Measurements from ENCODE around the gene HMGN1.

HMGN1 gene

GRCh38 chr21:39317134-39318090, 31.5 kb downstream of the HMGN1 start:
- DNase-seq (ENCODE audit: low read depth, low spot score) = no peak
- no CpG with 5 or more reads among the region's 11 CpGs for WGBS (ENCODE audit: insufficient coverage, insufficient read length)
- no peaks in the 10 kb centered on the region for H3K36me3 ChIP-seq (ENCODE audit: control insufficient read depth, insufficient read depth, low read length)
- no peak overlapping the region for H3K4me3 ChIP-seq (ENCODE audit: low read length)
- H3K27ac ChIP-seq (ENCODE audit: low read length) = no peak overlapping the region
- no peaks in the 10 kb centered on the region for H3K9me3 ChIP-seq (ENCODE audit: control insufficient read depth, insufficient read depth, low read length)
- no peaks in the 10 kb centered on the region for H3K27me3 ChIP-seq (ENCODE audit: control insufficient read depth, insufficient read depth, low read length)
- H3K4me1 ChIP-seq (ENCODE audit: control insufficient read depth, insufficient read depth, low read length) = peaks cover 2% of the 10 kb centered on the region

- no CpG with 5 or more reads among the region's 6 CpGs for WGBS (ENCODE audit: insufficient coverage, insufficient read length)
- Histone ChIP-seq H3K36me3 (ENCODE audit: control insufficient read depth, insufficient read depth, low read length) (no peaks in the 10 kb centered on the region), H3K4me3 (ENCODE audit: low read length) (no peak overlapping the region), H3K27me3 (ENCODE audit: control insufficient read depth, insufficient read depth, low read length) (no peaks in the 10 kb centered on the region), H3K27ac (ENCODE audit: low read length) (no peak overlapping the region), H3K9me3 (ENCODE audit: control insufficient read depth, insufficient read depth, low read length) (no peaks in the 10 kb centered on the region), H3K4me1 (ENCODE audit: control insufficient read depth, insufficient read depth, low read length) (peaks cover 2% of the 10 kb centered on the region)
- no peak for DNase-seq (ENCODE audit: low read depth, low spot score)
Measured at GRCh38 chr21:39316729-39317128, 32.2 kb downstream of the HMGN1 start.

- Histone ChIP-seq H3K36me3 (ENCODE audit: control insufficient read depth, insufficient read depth, low read length) (no peaks in the 10 kb centered on the region), H3K27me3 (ENCODE audit: control insufficient read depth, insufficient read depth, low read length) (no peaks in the 10 kb centered on the region), H3K27ac (ENCODE audit: low read length) (no peak overlapping the region), H3K9me3 (ENCODE audit: control insufficient read depth, insufficient read depth, low read length) (no peaks in the 10 kb centered on the region), H3K4me3 (ENCODE audit: low read length) (no peak overlapping the region), H3K4me1 (ENCODE audit: control insufficient read depth, insufficient read depth, low read length) (peaks cover 2% of the 10 kb centered on the region; the same call in 1 of the 2 replicates)
- no peak for DNase-seq (ENCODE audit: low read depth, low spot score)
- WGBS (ENCODE audit: insufficient coverage, insufficient read length) = no CpG with 5 or more reads among the region's 9 CpGs
Measured at GRCh38 chr21:39315603-39316445, 33.1 kb downstream of the HMGN1 start.

- Histone ChIP-seq H3K4me1 (ENCODE audit: control insufficient read depth, insufficient read depth, low read length) (peaks cover 2% of the 10 kb centered on the region; the same call in 1 of the 2 replicates), H3K27ac (ENCODE audit: low read length) (no peak overlapping the region), H3K36me3 (ENCODE audit: control insufficient read depth, insufficient read depth, low read length) (no peaks in the 10 kb centered on the region), H3K9me3 (ENCODE audit: control insufficient read depth, insufficient read depth, low read length) (no peaks in the 10 kb centered on the region), H3K27me3 (ENCODE audit: control insufficient read depth, insufficient read depth, low read length) (no peaks in the 10 kb centered on the region), H3K4me3 (ENCODE audit: low read length) (peak overlapping the region; percentile 88)
- DNase-seq (ENCODE audit: low read depth, low spot score) = peak; percentile 25
- no CpG with 5 or more reads among the region's 43 CpGs for whole genome bisulfite sequencing (ENCODE audit: insufficient coverage, insufficient read length)
Measured at GRCh38 chr21:39314143-39315027, 34.5 kb downstream of the HMGN1 start.

DNA sequence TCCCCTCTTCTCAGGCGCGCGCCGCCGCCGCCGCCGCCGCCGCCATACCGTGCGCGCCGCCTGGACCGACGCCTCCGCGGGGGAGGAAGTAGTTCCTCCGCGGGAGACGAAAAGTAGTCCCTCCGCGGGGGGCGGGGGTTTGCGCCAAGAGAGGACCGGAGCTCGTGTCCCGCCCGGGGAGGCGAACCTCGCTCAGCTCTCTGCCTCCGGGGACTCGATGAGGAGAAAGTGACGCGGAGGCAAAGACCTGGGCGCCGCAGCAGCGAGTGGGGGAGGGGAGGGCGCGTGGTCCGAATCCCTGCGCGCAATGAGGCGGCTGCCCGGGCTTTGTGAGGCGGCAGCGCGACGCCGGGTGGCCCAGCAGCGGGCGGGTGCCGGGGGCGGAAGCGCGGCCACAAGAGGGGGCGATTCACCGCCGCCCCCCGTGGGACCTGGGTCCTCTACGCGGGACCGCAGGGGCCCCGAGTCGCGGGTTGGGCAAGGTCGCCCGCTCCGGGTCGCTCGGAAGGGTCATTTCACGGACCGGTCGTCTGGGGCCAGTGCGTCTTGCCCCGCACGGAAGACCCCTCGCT, 35.2 kb downstream of the HMGN1 start, which contains the start of gene BRWD1:
BRWD1 (minus strand) TSS at position 62 of the 572 bp plus-strand sequence. CDS start 141 bp downstream, outside the sequence.
- peaks cover 2% of the 10 kb centered on the region; the same call in 1 of the 2 replicates for H3K4me1 ChIP-seq (ENCODE audit: control insufficient read depth, insufficient read depth, low read length)
- H3K36me3 ChIP-seq (ENCODE audit: control insufficient read depth, insufficient read depth, low read length) = no peaks in the 10 kb centered on the region
- H3K9me3 ChIP-seq (ENCODE audit: control insufficient read depth, insufficient read depth, low read length) = no peaks in the 10 kb centered on the region
- H3K4me3 ChIP-seq (ENCODE audit: low read length) = peak within 1 kb of the TSS; percentile 88
- H3K27ac ChIP-seq (ENCODE audit: low read length) = no peak within 1 kb of the TSS
- no CpG with 5 or more reads among the region's 78 CpGs for WGBS (ENCODE audit: insufficient coverage, insufficient read length)
- H3K27me3 ChIP-seq (ENCODE audit: control insufficient read depth, insufficient read depth, low read length) = no peaks in the 10 kb centered on the region
- DNase-seq (ENCODE audit: low read depth, low spot score) = peak; percentile 27

DNA sequence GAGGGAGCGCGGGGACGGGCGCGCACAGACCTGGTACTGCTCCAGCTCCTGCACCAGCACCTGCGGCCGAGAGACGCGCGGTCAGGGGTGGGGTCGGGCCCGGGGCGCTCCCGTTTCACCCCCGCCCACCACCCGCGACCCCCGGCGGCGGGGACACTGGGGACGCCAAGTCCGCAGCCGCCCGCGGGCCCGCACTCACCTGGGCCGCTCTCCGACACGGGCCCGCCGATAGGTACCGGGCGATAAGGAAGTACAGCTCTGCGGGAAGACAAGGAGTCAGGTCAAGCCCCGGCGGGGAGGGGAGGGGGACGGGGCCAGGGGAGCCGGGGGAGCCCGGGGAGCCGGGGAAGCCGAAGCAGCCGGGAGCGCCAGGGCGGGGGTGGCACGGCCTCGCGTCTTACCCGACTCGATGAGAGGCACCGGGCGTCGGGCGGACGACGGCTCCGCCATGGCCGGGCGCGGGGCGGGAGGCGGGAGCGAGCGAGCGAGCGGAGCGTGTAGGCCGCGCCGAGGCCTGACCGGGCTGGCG, 35.8 kb downstream of the HMGN1 start:
- Histone ChIP-seq H3K27me3 (ENCODE audit: control insufficient read depth, insufficient read depth, low read length) (no peaks in the 10 kb centered on the region), H3K9me3 (ENCODE audit: control insufficient read depth, insufficient read depth, low read length) (no peaks in the 10 kb centered on the region), H3K4me3 (ENCODE audit: low read length) (peak overlapping the region; percentile 88), H3K27ac (ENCODE audit: low read length) (no peak overlapping the region), H3K4me1 (ENCODE audit: control insufficient read depth, insufficient read depth, low read length) (peaks cover 2% of the 10 kb centered on the region; the same call in 1 of the 2 replicates), H3K36me3 (ENCODE audit: control insufficient read depth, insufficient read depth, low read length) (no peaks in the 10 kb centered on the region)
- no CpG with 5 or more reads among the region's 71 CpGs for WGBS (ENCODE audit: insufficient coverage, insufficient read length)
- no peak for DNase-seq (ENCODE audit: low read depth, low spot score)

DNA sequence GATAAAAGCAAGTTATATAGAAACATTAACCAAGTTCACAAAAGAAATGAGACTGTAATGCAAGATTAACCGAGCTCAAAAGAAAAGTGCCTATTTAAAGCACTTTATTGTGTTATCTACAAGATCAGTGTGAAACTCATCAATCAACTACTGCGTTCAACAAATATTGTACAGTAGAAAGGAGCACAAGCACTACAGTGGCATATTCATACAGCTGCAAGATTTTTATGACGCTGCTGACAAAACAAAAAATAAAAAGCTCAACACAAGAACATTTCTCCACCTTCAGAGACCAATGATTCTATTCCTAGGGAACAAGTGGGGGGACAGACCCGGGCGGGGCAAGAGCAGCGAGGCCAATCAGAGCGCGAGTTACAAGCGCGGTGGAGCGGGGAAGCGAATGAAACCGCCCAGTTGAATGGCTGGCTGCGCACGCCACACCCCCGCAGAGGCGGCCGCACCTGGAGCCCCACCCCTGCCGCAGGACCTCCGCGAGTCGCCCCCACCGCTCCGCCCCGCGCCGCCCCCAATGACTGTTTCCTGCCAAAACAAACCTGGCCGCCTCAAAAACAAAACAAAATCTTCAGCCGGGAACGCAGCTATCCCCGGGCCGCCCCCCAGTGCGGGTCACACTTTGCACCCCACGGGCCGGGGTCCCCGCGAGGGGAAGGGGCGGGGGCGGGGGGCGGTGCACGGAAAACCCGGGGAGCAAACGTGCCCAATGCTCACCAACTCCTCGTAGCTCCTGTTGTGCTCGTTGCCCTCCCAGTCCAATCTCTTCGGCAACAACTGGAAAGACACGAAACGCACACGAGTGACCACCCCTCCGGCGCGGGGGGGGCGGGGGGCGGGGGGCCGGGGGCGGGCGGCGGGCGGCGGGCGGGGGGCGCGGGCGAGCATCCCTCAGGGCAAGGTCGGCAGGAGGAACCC, 36.5 kb downstream of the HMGN1 start:
- no peak overlapping the region for H3K27ac ChIP-seq (ENCODE audit: low read length)
- WGBS (ENCODE audit: insufficient coverage, insufficient read length) = no CpG with 5 or more reads among the region's 65 CpGs
- no peaks in the 10 kb centered on the region for H3K36me3 ChIP-seq (ENCODE audit: control insufficient read depth, insufficient read depth, low read length)
- no peaks in the 10 kb centered on the region for H3K27me3 ChIP-seq (ENCODE audit: control insufficient read depth, insufficient read depth, low read length)
- peak; percentile 64 for DNase-seq (ENCODE audit: low read depth, low spot score)
- H3K4me1 ChIP-seq (ENCODE audit: control insufficient read depth, insufficient read depth, low read length) = peaks cover 2% of the 10 kb centered on the region; the same call in 1 of the 2 replicates
- H3K4me3 ChIP-seq (ENCODE audit: low read length) = peak overlapping the region; percentile 88
- H3K9me3 ChIP-seq (ENCODE audit: control insufficient read depth, insufficient read depth, low read length) = no peaks in the 10 kb centered on the region

GRCh38 chr21:39311164-39311563, 37.7 kb downstream of the HMGN1 start:
- no peak for DNase-seq (ENCODE audit: low read depth, low spot score)
- H3K27me3 ChIP-seq (ENCODE audit: control insufficient read depth, insufficient read depth, low read length) = no peaks in the 10 kb centered on the region
- WGBS (ENCODE audit: insufficient coverage, insufficient read length) = no CpG with 5 or more reads among the region's 7 CpGs
- no peaks in the 10 kb centered on the region for H3K36me3 ChIP-seq (ENCODE audit: control insufficient read depth, insufficient read depth, low read length)
- H3K27ac ChIP-seq (ENCODE audit: low read length) = no peak overlapping the region
- H3K4me3 ChIP-seq (ENCODE audit: low read length) = no peak overlapping the region
- peaks cover 2% of the 10 kb centered on the region; the same call in 1 of the 2 replicates for H3K4me1 ChIP-seq (ENCODE audit: control insufficient read depth, insufficient read depth, low read length)
- no peaks in the 10 kb centered on the region for H3K9me3 ChIP-seq (ENCODE audit: control insufficient read depth, insufficient read depth, low read length)

DNA sequence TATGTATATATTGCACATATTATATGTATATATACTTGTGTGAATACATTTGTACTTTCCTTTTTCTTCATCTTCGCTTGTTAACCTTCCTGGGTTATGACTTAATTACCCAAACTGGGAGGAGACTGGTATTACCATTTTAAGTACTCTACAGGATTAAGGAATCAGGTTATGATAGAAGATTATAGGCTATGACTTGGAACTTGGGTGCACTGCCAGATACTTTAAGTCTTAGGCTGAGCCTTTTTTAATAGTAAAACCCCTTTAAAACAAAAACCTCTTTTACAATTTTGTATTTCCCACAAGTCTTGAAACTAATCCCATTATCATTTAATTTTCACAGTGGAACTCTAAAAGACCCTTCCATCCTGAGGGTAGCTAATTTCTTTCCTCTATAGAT, 41.4 kb downstream of the HMGN1 start:
- Histone ChIP-seq H3K4me1 (ENCODE audit: control insufficient read depth, insufficient read depth, low read length) (no peaks in the 10 kb centered on the region), H3K27ac (ENCODE audit: low read length) (no peak overlapping the region), H3K27me3 (ENCODE audit: control insufficient read depth, insufficient read depth, low read length) (no peaks in the 10 kb centered on the region), H3K36me3 (ENCODE audit: control insufficient read depth, insufficient read depth, low read length) (no peaks in the 10 kb centered on the region), H3K9me3 (ENCODE audit: control insufficient read depth, insufficient read depth, low read length) (no peaks in the 10 kb centered on the region), H3K4me3 (ENCODE audit: low read length) (no peak overlapping the region)
- DNase-seq (ENCODE audit: low read depth, low spot score) = no peak
- WGBS (ENCODE audit: insufficient coverage, insufficient read length) = no CpG with 5 or more reads among the region's 1 CpG
